ENCODE measurements around the gene PRKCA. TPM values are rescaled to one million over a fixed set of nuclear protein-coding genes. Genes with fewer than 3 reads are reported as not detected.

Gene PRKCA
- total and polyA plus RNA-seq, 4 donors = 3.0 to 14.1 (median 5.4) TPM

GRCh38 chr17:66604376-66604775 is 302.0 kb downstream of the PRKCA start (continued):
- TF ChIP-seq, protein P1, sequence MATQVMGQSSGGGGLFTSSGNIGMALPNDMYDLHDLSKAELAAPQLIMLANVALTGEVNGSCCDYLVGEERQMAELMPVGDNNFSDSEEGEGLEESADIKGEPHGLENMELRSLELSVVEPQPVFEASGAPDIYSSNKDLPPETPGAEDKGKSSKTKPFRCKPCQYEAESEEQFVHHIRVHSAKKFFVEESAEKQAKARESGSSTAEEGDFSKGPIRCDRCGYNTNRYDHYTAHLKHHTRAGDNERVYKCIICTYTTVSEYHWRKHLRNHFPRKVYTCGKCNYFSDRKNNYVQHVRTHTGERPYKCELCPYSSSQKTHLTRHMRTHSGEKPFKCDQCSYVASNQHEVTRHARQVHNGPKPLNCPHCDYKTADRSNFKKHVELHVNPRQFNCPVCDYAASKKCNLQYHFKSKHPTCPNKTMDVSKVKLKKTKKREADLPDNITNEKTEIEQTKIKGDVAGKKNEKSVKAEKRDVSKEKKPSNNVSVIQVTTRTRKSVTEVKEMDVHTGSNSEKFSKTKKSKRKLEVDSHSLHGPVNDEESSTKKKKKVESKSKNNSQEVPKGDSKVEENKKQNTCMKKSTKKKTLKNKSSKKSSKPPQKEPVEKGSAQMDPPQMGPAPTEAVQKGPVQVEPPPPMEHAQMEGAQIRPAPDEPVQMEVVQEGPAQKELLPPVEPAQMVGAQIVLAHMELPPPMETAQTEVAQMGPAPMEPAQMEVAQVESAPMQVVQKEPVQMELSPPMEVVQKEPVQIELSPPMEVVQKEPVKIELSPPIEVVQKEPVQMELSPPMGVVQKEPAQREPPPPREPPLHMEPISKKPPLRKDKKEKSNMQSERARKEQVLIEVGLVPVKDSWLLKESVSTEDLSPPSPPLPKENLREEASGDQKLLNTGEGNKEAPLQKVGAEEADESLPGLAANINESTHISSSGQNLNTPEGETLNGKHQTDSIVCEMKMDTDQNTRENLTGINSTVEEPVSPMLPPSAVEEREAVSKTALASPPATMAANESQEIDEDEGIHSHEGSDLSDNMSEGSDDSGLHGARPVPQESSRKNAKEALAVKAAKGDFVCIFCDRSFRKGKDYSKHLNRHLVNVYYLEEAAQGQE (IDR thresholded peaks at IDR 0.05) = no peak
- no peak for TF ChIP-seq FOXA1 (IDR thresholded peaks at IDR 0.05)
- TF ChIP-seq, protein P2, sequence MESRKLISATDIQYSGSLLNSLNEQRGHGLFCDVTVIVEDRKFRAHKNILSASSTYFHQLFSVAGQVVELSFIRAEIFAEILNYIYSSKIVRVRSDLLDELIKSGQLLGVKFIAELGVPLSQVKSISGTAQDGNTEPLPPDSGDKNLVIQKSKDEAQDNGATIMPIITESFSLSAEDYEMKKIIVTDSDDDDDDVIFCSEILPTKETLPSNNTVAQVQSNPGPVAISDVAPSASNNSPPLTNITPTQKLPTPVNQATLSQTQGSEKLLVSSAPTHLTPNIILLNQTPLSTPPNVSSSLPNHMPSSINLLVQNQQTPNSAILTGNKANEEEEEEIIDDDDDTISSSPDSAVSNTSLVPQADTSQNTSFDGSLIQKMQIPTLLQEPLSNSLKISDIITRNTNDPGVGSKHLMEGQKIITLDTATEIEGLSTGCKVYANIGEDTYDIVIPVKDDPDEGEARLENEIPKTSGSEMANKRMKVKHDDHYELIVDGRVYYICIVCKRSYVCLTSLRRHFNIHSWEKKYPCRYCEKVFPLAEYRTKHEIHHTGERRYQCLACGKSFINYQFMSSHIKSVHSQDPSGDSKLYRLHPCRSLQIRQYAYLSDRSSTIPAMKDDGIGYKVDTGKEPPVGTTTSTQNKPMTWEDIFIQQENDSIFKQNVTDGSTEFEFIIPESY (IDR thresholded peaks at IDR 0.05) = no peak

GRCh38 chr17:66605541-66605940 is 303.1 kb downstream of the PRKCA start:
- no peaks in the 10 kb centered on the region for H3K36me3 ChIP-seq (ENCODE audit: control insufficient read depth in 4 of 4, insufficient read depth in 3 of 4, low read depth in 1 of 4, low read length in 3 of 4)
- DNase-seq (ENCODE audit: low spot score) = no peak
- no peak overlapping the region for H3K9ac ChIP-seq (ENCODE audit: low read depth in 1 of 2, low read length in 2 of 2)
- no peaks in the 10 kb centered on the region for H3K27me3 ChIP-seq (ENCODE audit: control insufficient read depth in 4 of 4, insufficient read depth in 4 of 4, low read length in 3 of 4)
- 81% methylated on average over 4 of the region's 4 CpGs for WGBS
- no peak overlapping the region for H3K4me3 ChIP-seq (ENCODE audit: low read depth in 1 of 3, low read length in 3 of 3)
- H3K9me3 ChIP-seq (ENCODE audit: control insufficient read depth in 4 of 4, low read length in 3 of 4) = no peaks in the 10 kb centered on the region
- TF ChIP-seq, protein P3, sequence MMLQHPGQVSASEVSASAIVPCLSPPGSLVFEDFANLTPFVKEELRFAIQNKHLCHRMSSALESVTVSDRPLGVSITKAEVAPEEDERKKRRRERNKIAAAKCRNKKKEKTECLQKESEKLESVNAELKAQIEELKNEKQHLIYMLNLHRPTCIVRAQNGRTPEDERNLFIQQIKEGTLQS (IDR thresholded peaks at IDR 0.05) = no peak
- TF ChIP-seq EGR1 (IDR thresholded peaks at IDR 0.05; ENCODE audit: low read depth in 2 of 2) (no peak), TAF1 (conservative IDR thresholded peaks at IDR 0.05) (no peak), HNF4G (IDR thresholded peaks at IDR 0.05) (no peak), GABPA (IDR thresholded peaks at IDR 0.05 in 1 of 2, conservative IDR thresholded peaks at IDR 0.05 in 1 of 2) (no peak), FOXA1 (IDR thresholded peaks at IDR 0.05) (no peak), JUND (IDR thresholded peaks at IDR 0.05) (no peak), YY1 (IDR thresholded peaks at IDR 0.05) (no peak), RXRA (IDR thresholded peaks at IDR 0.05) (no peak), NR2F2 (IDR thresholded peaks at IDR 0.05) (no peak)
- TF ChIP-seq, protein P4, sequence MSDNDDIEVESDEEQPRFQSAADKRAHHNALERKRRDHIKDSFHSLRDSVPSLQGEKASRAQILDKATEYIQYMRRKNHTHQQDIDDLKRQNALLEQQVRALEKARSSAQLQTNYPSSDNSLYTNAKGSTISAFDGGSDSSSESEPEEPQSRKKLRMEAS (IDR thresholded peaks at IDR 0.05) = no peak
- TF ChIP-seq, protein P1 (IDR thresholded peaks at IDR 0.05) = no peak
- no peaks in the 10 kb centered on the region for H3K4me1 ChIP-seq (ENCODE audit: control insufficient read depth in 4 of 4, insufficient read depth in 4 of 4, low read length in 3 of 4)
- no peak overlapping the region for H3K27ac ChIP-seq (ENCODE audit: low read depth in 1 of 2, low read length in 2 of 2)

Data from liver (tissue), 9 donors.